ENCODE results near the gene STK32B.

The STK32B gene

DNA sequence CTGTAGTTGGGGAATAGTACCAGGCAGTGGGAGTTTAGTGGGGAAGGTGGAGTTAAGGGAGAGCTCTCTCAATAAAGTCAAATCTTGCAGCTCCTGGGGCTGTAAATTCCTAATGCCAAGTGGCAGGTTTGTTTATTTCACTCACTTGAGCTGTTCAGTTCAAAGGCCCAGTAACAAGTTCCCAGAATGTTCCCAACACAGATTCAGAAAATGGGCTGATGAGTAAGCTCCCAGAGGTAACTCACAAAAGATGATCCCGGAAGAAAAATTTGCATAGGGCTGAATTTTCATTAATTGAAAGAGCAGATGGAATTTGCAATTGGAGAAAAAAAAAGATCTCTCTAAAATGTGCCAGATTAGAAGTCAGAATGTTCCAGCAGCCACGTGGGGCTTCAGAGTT lies 370.9 kb downstream of the STK32B start:
- Histone ChIP-seq H3K27me3 (ENCODE audit: insufficient read depth, low read length) (no peaks in the 10 kb centered on the region), H3K23ac (ENCODE audit: low read length) (no peak overlapping the region), H3K4ac (ENCODE audit: low read depth, low read length) (no peak overlapping the region), H3K4me3 (ENCODE audit: low read depth, low read length) (no peak overlapping the region), H3K4me2 (ENCODE audit: low read length) (no peak overlapping the region), H2BK12ac (ENCODE audit: low read length) (no peak overlapping the region), H3K27ac (ENCODE audit: low read depth, low read length) (no peak overlapping the region), H3K36me3 (ENCODE audit: control insufficient read depth in 1 of 2, insufficient read depth in 2 of 2, low read length in 2 of 2) (no peaks in the 10 kb centered on the region), H2BK120ac (ENCODE audit: insufficient read depth, low read length, poor library complexity) (no peak overlapping the region), H3K79me2 (ENCODE audit: control insufficient read depth, insufficient read depth, low read length, poor library complexity) (no peaks in the 10 kb centered on the region), H2AK5ac (ENCODE audit: low read length) (no peak overlapping the region), H3K4me1 (ENCODE audit: control insufficient read depth in 1 of 2, insufficient read depth in 2 of 2, low read length in 2 of 2) (no peaks in the 10 kb centered on the region), H4K12ac (ENCODE audit: low read depth, low read length) (no peak overlapping the region), H3K14ac (ENCODE audit: low read length) (no peak overlapping the region), H3K18ac (ENCODE audit: low read length) (no peak overlapping the region), H4K8ac (ENCODE audit: low read depth, low read length) (no peak overlapping the region), H3K79me1 (ENCODE audit: low read length) (no peaks in the 10 kb centered on the region), H2BK5ac (ENCODE audit: low read depth, low read length, poor library complexity) (no peak overlapping the region), H4K91ac (ENCODE audit: low read depth, low read length) (no peak overlapping the region), H2AFZ (ENCODE audit: insufficient read depth, low read length, poor library complexity) (no peak overlapping the region), H3K9me3 (ENCODE audit: insufficient read depth, low read depth, low read length) (peaks cover 10% of the 10 kb centered on the region), H3K9ac (ENCODE audit: low read length) (no peak overlapping the region)
- no peak for DNase-seq
- no CpG with 5 or more reads among the region's 2 CpGs for WGBS (ENCODE audit: extremely low coverage, insufficient coverage, insufficient read length)

DNA sequence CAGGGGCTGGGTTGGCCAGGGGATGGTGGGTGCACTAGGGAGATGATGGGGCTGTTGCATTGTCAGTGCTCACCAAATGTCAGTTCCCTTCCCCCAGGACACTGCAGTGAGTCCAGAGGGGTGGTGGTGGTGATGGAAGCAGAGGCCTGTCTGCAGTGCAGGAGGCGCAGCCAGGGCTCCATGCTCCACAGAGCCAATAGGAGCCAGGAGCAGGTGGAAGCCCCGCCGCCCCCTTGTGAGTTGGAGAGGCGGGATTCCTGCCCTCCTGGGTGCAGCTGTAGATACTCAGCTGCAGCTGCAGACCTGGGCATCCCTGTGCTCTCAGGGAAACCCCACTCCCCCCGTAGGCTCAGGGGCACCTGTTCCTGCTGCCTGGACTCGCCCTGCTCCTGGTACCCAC lies 372.4 kb downstream of the STK32B start:
- H3K4ac ChIP-seq (ENCODE audit: low read depth, low read length), result no peak overlapping the region
- H2BK120ac ChIP-seq (ENCODE audit: insufficient read depth, low read length, poor library complexity), result no peak overlapping the region
- H3K14ac ChIP-seq (ENCODE audit: low read length), result no peak overlapping the region
- no peaks in the 10 kb centered on the region for H3K27me3 ChIP-seq (ENCODE audit: insufficient read depth, low read length)
- H2AK5ac ChIP-seq (ENCODE audit: low read length), result no peak overlapping the region
- H3K79me1 ChIP-seq (ENCODE audit: low read length), result no peaks in the 10 kb centered on the region
- H2AFZ ChIP-seq (ENCODE audit: insufficient read depth, low read length, poor library complexity), result no peak overlapping the region
- H3K23ac ChIP-seq (ENCODE audit: low read length), result no peak overlapping the region
- no peak overlapping the region for H4K8ac ChIP-seq (ENCODE audit: low read depth, low read length)
- no peak overlapping the region for H2BK12ac ChIP-seq (ENCODE audit: low read length)
- no peak overlapping the region for H4K12ac ChIP-seq (ENCODE audit: low read depth, low read length)
- H4K91ac ChIP-seq (ENCODE audit: low read depth, low read length), result no peak overlapping the region
- H3K27ac ChIP-seq (ENCODE audit: low read depth, low read length), result no peak overlapping the region
- H3K18ac ChIP-seq (ENCODE audit: low read length), result no peak overlapping the region
- H3K4me1 ChIP-seq (ENCODE audit: control insufficient read depth in 1 of 2, insufficient read depth in 2 of 2, low read length in 2 of 2), result no peaks in the 10 kb centered on the region
- no peak for DNase-seq
- WGBS (ENCODE audit: extremely low coverage, insufficient coverage, insufficient read length), result no CpG with 5 or more reads among the region's 6 CpGs
- peaks cover 7% of the 10 kb centered on the region for H3K9me3 ChIP-seq (ENCODE audit: insufficient read depth, low read depth, low read length)
- H3K9ac ChIP-seq (ENCODE audit: low read length), result no peak overlapping the region
- H3K36me3 ChIP-seq (ENCODE audit: control insufficient read depth in 1 of 2, insufficient read depth in 2 of 2, low read length in 2 of 2), result no peaks in the 10 kb centered on the region
- H3K4me2 ChIP-seq (ENCODE audit: low read length), result no peak overlapping the region
- H2BK5ac ChIP-seq (ENCODE audit: low read depth, low read length, poor library complexity), result no peak overlapping the region
- H3K4me3 ChIP-seq (ENCODE audit: low read depth, low read length), result peak overlapping the region; percentile 15
- H3K79me2 ChIP-seq (ENCODE audit: control insufficient read depth, insufficient read depth, low read length, poor library complexity), result no peaks in the 10 kb centered on the region

GRCh38 chr4:5424211-5424610 lies 372.9 kb downstream of the STK32B start:
- H3K9me3 ChIP-seq (ENCODE audit: insufficient read depth, low read depth, low read length), result peaks cover 7% of the 10 kb centered on the region
- H2BK12ac ChIP-seq (ENCODE audit: low read length), result no peak overlapping the region
- no peak overlapping the region for H3K4ac ChIP-seq (ENCODE audit: low read depth, low read length)
- no peaks in the 10 kb centered on the region for H3K79me2 ChIP-seq (ENCODE audit: control insufficient read depth, insufficient read depth, low read length, poor library complexity)
- no peak overlapping the region for H3K9ac ChIP-seq (ENCODE audit: low read length)
- H2BK5ac ChIP-seq (ENCODE audit: low read depth, low read length, poor library complexity), result no peak overlapping the region
- no peak overlapping the region for H3K14ac ChIP-seq (ENCODE audit: low read length)
- H3K23ac ChIP-seq (ENCODE audit: low read length), result no peak overlapping the region
- no peak overlapping the region for H4K91ac ChIP-seq (ENCODE audit: low read depth, low read length)
- no peaks in the 10 kb centered on the region for H3K79me1 ChIP-seq (ENCODE audit: low read length)
- H3K27ac ChIP-seq (ENCODE audit: low read depth, low read length), result no peak overlapping the region
- no peaks in the 10 kb centered on the region for H3K36me3 ChIP-seq (ENCODE audit: control insufficient read depth in 1 of 2, insufficient read depth in 2 of 2, low read length in 2 of 2)
- no CpG with 5 or more reads among the region's 3 CpGs for WGBS (ENCODE audit: extremely low coverage, insufficient coverage, insufficient read length)
- H2AFZ ChIP-seq (ENCODE audit: insufficient read depth, low read length, poor library complexity), result no peak overlapping the region
- no peak overlapping the region for H2AK5ac ChIP-seq (ENCODE audit: low read length)
- no peak for DNase-seq
- no peak overlapping the region for H4K8ac ChIP-seq (ENCODE audit: low read depth, low read length)
- no peak overlapping the region for H3K4me2 ChIP-seq (ENCODE audit: low read length)
- H3K4me3 ChIP-seq (ENCODE audit: low read depth, low read length), result no peak overlapping the region
- no peaks in the 10 kb centered on the region for H3K27me3 ChIP-seq (ENCODE audit: insufficient read depth, low read length)
- H4K12ac ChIP-seq (ENCODE audit: low read depth, low read length), result no peak overlapping the region
- H3K4me1 ChIP-seq (ENCODE audit: control insufficient read depth in 1 of 2, insufficient read depth in 2 of 2, low read length in 2 of 2), result no peaks in the 10 kb centered on the region
- H3K18ac ChIP-seq (ENCODE audit: low read length), result no peak overlapping the region
- no peak overlapping the region for H2BK120ac ChIP-seq (ENCODE audit: insufficient read depth, low read length, poor library complexity)

GRCh38 chr4:5424901-5425300 lies 373.6 kb downstream of the STK32B start:
- no peak overlapping the region for H3K23ac ChIP-seq (ENCODE audit: low read length)
- H3K14ac ChIP-seq (ENCODE audit: low read length), result no peak overlapping the region
- no peaks in the 10 kb centered on the region for H3K4me1 ChIP-seq (ENCODE audit: control insufficient read depth in 1 of 2, insufficient read depth in 2 of 2, low read length in 2 of 2)
- no peak overlapping the region for H2AK5ac ChIP-seq (ENCODE audit: low read length)
- H3K36me3 ChIP-seq (ENCODE audit: control insufficient read depth in 1 of 2, insufficient read depth in 2 of 2, low read length in 2 of 2), result no peaks in the 10 kb centered on the region
- no CpG with 5 or more reads among the region's 8 CpGs for WGBS (ENCODE audit: extremely low coverage, insufficient coverage, insufficient read length)
- H2AFZ ChIP-seq (ENCODE audit: insufficient read depth, low read length, poor library complexity), result no peak overlapping the region
- no peak overlapping the region for H2BK12ac ChIP-seq (ENCODE audit: low read length)
- H4K12ac ChIP-seq (ENCODE audit: low read depth, low read length), result no peak overlapping the region
- H3K18ac ChIP-seq (ENCODE audit: low read length), result no peak overlapping the region
- H3K4me3 ChIP-seq (ENCODE audit: low read depth, low read length), result peak overlapping the region; percentile 5
- H2BK5ac ChIP-seq (ENCODE audit: low read depth, low read length, poor library complexity), result no peak overlapping the region
- no peak overlapping the region for H3K9ac ChIP-seq (ENCODE audit: low read length)
- H4K91ac ChIP-seq (ENCODE audit: low read depth, low read length), result no peak overlapping the region
- H3K4me2 ChIP-seq (ENCODE audit: low read length), result no peak overlapping the region
- no peak for DNase-seq
- H3K4ac ChIP-seq (ENCODE audit: low read depth, low read length), result no peak overlapping the region
- no peak overlapping the region for H4K8ac ChIP-seq (ENCODE audit: low read depth, low read length)
- no peak overlapping the region for H3K27ac ChIP-seq (ENCODE audit: low read depth, low read length)
- no peak overlapping the region for H2BK120ac ChIP-seq (ENCODE audit: insufficient read depth, low read length, poor library complexity)
- no peaks in the 10 kb centered on the region for H3K27me3 ChIP-seq (ENCODE audit: insufficient read depth, low read length)
- no peaks in the 10 kb centered on the region for H3K79me1 ChIP-seq (ENCODE audit: low read length)
- peaks cover 7% of the 10 kb centered on the region for H3K9me3 ChIP-seq (ENCODE audit: insufficient read depth, low read depth, low read length)
- H3K79me2 ChIP-seq (ENCODE audit: control insufficient read depth, insufficient read depth, low read length, poor library complexity), result no peaks in the 10 kb centered on the region
